ENCODE measurements around the gene KLK15. TPM values are rescaled to one million over a fixed set of nuclear protein-coding genes. Genes with fewer than 3 reads are reported as not detected.

KLK15 gene
- total and polyA plus RNA-seq, 2 of the 4 experiments (the other 2 are of a cell fraction): not detected

DNA sequence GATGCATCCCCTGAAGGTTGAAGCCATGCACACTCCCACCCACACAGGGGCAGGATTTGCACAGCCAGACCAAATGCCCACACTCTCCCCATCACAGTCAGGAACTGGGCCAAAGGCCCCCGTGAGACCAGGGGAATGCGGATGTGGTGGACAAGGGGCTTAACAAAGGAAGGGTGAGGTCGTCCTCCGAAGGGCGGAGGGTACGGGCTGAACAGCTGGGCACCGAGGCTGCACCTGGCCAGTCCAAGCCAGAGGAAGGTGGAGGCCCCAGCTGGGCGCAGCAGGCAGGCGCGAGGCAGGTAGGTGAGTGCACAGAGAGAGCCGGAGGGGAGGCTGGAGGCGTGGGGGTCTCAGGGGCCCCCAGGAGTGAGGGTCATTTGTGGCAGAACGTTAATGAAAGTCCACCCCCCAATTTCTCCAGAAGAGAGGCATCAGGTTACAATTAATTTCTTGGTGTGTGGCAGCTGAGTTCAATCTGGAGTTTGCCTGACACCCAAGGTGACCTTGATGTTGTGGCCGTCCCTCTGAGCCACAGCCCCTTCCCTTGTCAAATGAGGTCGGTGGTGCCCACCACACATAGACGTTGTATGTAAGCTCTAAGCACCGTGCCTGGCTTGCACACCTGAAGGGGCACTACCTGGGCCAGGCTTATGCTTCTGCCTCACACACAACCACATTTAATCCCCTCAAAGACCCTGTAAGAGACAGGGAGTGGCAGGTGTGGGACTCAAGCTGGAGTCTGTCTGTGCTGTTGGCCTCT lies 2.9 kb downstream of the KLK15 start:
- H3K4me1 ChIP-seq (ENCODE audit: control insufficient read depth, insufficient read depth, low read length): no peaks in the 10 kb centered on the region
- no peak overlapping the region for H2BK120ac ChIP-seq (ENCODE audit: low read depth, low read length)
- no peak overlapping the region for H2BK5ac ChIP-seq (ENCODE audit: low read depth, low read length, poor library complexity, severe bottlenecking)
- ATAC-seq (ENCODE audit: low read depth) (no peak), DNase-seq (no peak)
- no peak overlapping the region for H3K27ac ChIP-seq (ENCODE audit: insufficient read depth, low read length)
- no peak overlapping the region for H3K23ac ChIP-seq (ENCODE audit: low read depth, low read length)
- no peak overlapping the region for H4K91ac ChIP-seq (ENCODE audit: insufficient read depth, low read depth, low read length)
- no peak overlapping the region for H4K5ac ChIP-seq (ENCODE audit: low read depth, low read length)
- no peak overlapping the region for H3K4me3 ChIP-seq (ENCODE audit: insufficient read depth, low read depth, low read length)
- H3K36me3 ChIP-seq (ENCODE audit: control insufficient read depth, insufficient read depth, low read length): no peaks in the 10 kb centered on the region
- H3K14ac ChIP-seq (replicated peaks; ENCODE audit: low read depth, low read length): no peak overlapping the region
- no peak overlapping the region for H3K56ac ChIP-seq (ENCODE audit: extremely low read depth, insufficient read depth, low read length)
- H3K4me2 ChIP-seq (ENCODE audit: low read depth, low read length): no peak overlapping the region
- H3K79me1 ChIP-seq (ENCODE audit: low read depth in 1 of 2, low read length in 2 of 2): no peaks in the 10 kb centered on the region
- no TSS peak for BruUV-seq (replicated peaks)
- H2AK9ac ChIP-seq (replicated peaks; ENCODE audit: low read depth, low read length, poor library complexity): no peak overlapping the region
- ChIA-PET CTCF (no interaction called here), POLR2A (ENCODE audit: unreplicated experiment) (no interaction called here)
- dilution Hi-C loops (cut with HindIII; ENCODE audit: low sequenced_read_pairs, unreplicated experiment): no loop called here
- H2BK20ac ChIP-seq (ENCODE audit: low read depth, low read length): no peak overlapping the region
- no peak overlapping the region for H2AK5ac ChIP-seq (ENCODE audit: low read depth, low read length)
- no peak overlapping the region for H2AFZ ChIP-seq (replicated peaks; ENCODE audit: low read length, poor library complexity)
- 43% methylated on average over 5 of the region's 17 CpGs; no CpG with 5 or more reads in 1 of the 2 experiments for WGBS, 2 experiments (ENCODE audit: extremely low coverage in 2 of 2, insufficient read length in 1 of 2)
- H3K9me3 ChIP-seq (ENCODE audit: control insufficient read depth, insufficient read depth, low read length): no peaks in the 10 kb centered on the region
- TF ChIP-seq RAD21 (IDR thresholded peaks at IDR 0.05; ENCODE audit: low read length) (no peak), MAZ (IDR thresholded peaks at IDR 0.05; ENCODE audit: borderline replicate concordance, low read depth, low read length) (no peak), POLR2A (IDR thresholded peaks at IDR 0.05; ENCODE audit: low read depth, low read length) (no peak), NFE2L2 (IDR thresholded peaks at IDR 0.05; ENCODE audit: low read depth, low read length) (no peak), RCOR1 (IDR thresholded peaks at IDR 0.05; ENCODE audit: insufficient replicate concordance, low read length) (no peak), SMC3 (IDR thresholded peaks at IDR 0.05; ENCODE audit: low read depth, low read length) (no peak), BHLHE40 (IDR thresholded peaks at IDR 0.05; ENCODE audit: low read depth, low read length) (no peak), FOS (IDR thresholded peaks at IDR 0.05; ENCODE audit: low read depth, low read length) (no peak), CEBPB (IDR thresholded peaks at IDR 0.05; ENCODE audit: low read depth, low read length) (no peak), CHD1 (IDR thresholded peaks at IDR 0.05; ENCODE audit: low read depth, low read length) (no peak), RFX5 (IDR thresholded peaks at IDR 0.05; ENCODE audit: low read depth, low read length) (no peak), MXI1 (IDR thresholded peaks at IDR 0.05; ENCODE audit: borderline replicate concordance, low read depth, low read length) (no peak), MAFK (IDR thresholded peaks at IDR 0.05; ENCODE audit: low read depth, low read length) (no peak)
- TF ChIP-seq, protein P1, sequence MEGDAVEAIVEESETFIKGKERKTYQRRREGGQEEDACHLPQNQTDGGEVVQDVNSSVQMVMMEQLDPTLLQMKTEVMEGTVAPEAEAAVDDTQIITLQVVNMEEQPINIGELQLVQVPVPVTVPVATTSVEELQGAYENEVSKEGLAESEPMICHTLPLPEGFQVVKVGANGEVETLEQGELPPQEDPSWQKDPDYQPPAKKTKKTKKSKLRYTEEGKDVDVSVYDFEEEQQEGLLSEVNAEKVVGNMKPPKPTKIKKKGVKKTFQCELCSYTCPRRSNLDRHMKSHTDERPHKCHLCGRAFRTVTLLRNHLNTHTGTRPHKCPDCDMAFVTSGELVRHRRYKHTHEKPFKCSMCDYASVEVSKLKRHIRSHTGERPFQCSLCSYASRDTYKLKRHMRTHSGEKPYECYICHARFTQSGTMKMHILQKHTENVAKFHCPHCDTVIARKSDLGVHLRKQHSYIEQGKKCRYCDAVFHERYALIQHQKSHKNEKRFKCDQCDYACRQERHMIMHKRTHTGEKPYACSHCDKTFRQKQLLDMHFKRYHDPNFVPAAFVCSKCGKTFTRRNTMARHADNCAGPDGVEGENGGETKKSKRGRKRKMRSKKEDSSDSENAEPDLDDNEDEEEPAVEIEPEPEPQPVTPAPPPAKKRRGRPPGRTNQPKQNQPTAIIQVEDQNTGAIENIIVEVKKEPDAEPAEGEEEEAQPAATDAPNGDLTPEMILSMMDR (conservative IDR thresholded peaks at IDR 0.05; ENCODE audit: low read depth, low read length): no peak
- TF ChIP-seq, protein P2, sequence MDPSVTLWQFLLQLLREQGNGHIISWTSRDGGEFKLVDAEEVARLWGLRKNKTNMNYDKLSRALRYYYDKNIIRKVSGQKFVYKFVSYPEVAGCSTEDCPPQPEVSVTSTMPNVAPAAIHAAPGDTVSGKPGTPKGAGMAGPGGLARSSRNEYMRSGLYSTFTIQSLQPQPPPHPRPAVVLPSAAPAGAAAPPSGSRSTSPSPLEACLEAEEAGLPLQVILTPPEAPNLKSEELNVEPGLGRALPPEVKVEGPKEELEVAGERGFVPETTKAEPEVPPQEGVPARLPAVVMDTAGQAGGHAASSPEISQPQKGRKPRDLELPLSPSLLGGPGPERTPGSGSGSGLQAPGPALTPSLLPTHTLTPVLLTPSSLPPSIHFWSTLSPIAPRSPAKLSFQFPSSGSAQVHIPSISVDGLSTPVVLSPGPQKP (IDR thresholded peaks at IDR 0.05; ENCODE audit: borderline replicate concordance, low read depth, low read length): no peak
- TF ChIP-seq, protein P3, sequence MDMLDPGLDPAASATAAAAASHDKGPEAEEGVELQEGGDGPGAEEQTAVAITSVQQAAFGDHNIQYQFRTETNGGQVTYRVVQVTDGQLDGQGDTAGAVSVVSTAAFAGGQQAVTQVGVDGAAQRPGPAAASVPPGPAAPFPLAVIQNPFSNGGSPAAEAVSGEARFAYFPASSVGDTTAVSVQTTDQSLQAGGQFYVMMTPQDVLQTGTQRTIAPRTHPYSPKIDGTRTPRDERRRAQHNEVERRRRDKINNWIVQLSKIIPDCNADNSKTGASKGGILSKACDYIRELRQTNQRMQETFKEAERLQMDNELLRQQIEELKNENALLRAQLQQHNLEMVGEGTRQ (IDR thresholded peaks at IDR 0.05; ENCODE audit: low read depth, low read length): no peak
- intact Hi-C loops (cut with micrococcal nuclease): no loop called here
- H3K27me3 ChIP-seq (ENCODE audit: control insufficient read depth, insufficient read depth, low read length): peaks cover 1% of the 10 kb centered on the region; the same call in 1 of the 2 replicates
- H4K20me1 ChIP-seq (ENCODE audit: insufficient read depth, low read length): no peaks in the 10 kb centered on the region
- in situ Hi-C loops (cut with MboI; ENCODE audit: low sequenced_read_pairs): no loop called here
- no peak overlapping the region for H3K18ac ChIP-seq (ENCODE audit: low read depth, low read length)
- H4K8ac ChIP-seq (ENCODE audit: low read depth in 2 of 2, low read length in 2 of 2): no peak overlapping the region
- H2BK15ac ChIP-seq (ENCODE audit: low read depth, low read length): no peak overlapping the region
- H3K4ac ChIP-seq (ENCODE audit: low read depth, low read length): no peak overlapping the region
- H3K9ac ChIP-seq (ENCODE audit: low read depth, low read length): no peak overlapping the region
- no peaks in the 10 kb centered on the region for H3K9me1 ChIP-seq (ENCODE audit: insufficient read depth, low read length)

All from IMR-90 (cell line).